GM18511 (cell line): ENCODE results near the gene IGF2R.
A peak's percentile ranks its signal among the peaks of the same experiment; 100 is the strongest.
"Not testable (repeated sequence)": the region's sequence is repeated elsewhere in the genome, so short reads cannot be mapped to it uniquely, and the experiment has no call there.

Source experiments
- ATAC-seq: cut with Tn5 transposase; IDR thresholded peaks from one replicate; pipeline ENCODE4 v1.9.1; 2021; ENCODE audit warnings: mild to moderate bottlenecking, moderate library complexity; ENCODE audit not compliant: unreplicated experiment

The IGF2R gene

GRCh38 chr6:159952289-159953005 is 16.4 kb upstream of the IGF2R start:
- ATAC-seq = no peak

DNA sequence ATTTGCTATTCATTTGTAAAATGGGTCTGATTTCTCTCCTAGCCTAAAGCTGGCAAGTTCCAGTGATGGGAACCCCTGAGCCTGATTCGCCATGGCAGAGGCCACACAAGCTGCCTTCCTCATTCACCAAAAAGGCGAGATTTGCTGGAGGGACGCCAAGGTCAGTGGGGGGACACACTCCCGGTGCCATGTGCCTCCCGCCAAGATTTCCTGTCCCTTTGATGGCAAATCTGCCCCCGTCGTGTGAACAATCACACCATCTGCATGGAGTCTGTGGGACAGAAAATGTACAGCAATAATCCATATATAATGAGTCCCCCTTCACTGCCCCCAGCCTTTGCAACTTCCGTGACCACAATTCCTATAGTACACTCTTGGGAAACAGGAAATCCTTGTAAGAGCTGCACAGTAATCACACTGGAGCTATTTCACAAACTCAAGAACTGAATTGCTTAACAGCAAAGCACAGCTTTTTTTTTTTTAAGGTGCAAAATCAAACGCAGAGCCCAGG is 15.7 kb upstream of the IGF2R start:
- no peak for ATAC-seq

GRCh38 chr6:159955945-159956361 is 12.9 kb upstream of the IGF2R start:
- ATAC-seq = no peak

DNA sequence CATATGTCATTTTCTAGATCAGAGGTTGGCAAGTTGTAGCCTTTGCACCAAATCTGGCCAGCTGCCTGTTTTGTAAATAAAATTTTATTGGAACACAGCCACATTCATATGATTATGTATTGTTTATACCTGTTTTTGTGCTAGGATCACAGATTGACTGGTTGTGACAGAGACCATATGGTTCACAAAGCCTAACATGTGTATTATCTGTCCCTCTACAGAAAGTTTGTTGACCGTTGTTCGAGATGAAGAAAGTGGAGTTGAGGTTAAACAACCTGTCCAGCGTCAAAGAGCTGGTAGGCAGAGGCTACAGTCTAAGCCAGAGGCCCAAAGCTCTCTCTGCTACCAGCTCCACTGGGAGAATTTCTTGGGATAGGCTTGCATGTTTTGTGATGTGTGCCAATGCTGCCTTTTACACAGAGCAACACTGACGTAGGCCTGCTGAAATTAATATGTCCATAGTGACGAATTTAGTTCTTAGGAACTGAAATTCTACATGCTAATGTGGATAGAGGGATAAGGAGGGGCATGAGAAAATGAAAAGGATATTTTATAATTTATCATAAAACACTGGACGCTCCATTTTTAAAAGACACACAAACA is 11.7 kb upstream of the IGF2R start:
- ATAC-seq = no peak

GRCh38 chr6:159959165-159959975 is 9.5 kb upstream of the IGF2R start:
- peak; percentile 83 for ATAC-seq

- no peak for ATAC-seq
Measured at GRCh38 chr6:159959976-159960384, 8.9 kb upstream of the IGF2R start.

- ATAC-seq = no peak
Measured at GRCh38 chr6:159960485-159960884, 8.4 kb upstream of the IGF2R start.

DNA sequence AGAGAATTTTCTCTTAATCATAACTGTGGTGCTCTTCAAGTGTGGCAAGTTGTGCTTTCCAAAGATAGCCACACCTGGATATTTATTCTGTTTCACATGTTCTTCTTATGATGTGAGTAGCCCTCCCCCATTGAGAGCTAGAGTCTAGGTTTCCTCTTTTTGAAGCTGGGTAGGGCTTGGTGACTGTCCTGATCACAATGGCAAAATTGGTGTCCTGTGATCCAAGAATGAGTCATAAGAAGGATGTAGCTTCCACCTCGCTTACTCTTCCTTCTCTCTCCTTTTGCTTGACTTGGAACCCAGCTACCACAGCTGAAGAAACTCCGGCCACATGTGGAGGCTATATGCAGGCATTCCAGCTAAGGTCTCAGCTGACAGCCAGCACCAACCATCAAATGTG is 7.4 kb upstream of the IGF2R start:
- ATAC-seq = no peak

DNA sequence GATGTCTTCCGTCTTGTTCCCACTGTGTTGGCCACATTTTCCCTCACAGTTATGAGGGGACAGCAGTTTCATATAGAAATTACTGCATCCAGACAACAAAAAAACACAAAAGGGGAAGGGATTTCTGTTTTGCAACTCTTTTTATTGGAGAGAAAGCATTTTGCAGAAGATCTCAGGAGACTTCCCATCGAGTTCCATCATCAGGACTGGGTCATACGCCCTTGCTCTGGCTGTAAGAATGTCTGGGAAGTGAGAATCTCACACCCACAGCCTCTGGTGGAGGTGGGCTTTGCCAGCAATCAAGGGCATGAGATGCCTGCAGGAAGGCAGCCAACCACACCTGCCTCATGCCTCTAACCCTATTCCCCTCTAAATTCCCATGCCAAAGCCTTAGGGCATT is 5.8 kb upstream of the IGF2R start:
- no peak for ATAC-seq

- no peak for ATAC-seq
Measured at GRCh38 chr6:159964046-159964445, 4.8 kb upstream of the IGF2R start.

DNA sequence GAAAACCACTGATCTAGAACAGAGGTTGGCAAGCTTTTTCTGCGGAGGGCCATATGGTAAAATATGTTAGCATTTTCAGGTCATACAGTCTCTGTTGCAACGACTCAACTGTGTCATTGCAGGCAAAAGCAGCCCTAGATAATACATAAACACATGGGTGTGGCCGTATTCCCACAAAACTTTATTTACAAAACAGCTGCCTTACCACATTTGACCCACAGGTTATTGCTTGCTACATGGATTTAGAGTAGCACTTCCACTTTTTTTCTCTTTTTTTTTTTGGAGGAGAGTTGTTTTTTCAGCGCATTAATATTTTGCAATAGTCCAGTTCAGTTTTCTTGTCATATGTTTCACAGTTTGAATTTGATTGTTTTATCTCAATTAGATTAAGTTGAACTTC is 2.5 kb upstream of the IGF2R start:
- no peak for ATAC-seq

GRCh38 chr6:159966981-159967380 is 1.9 kb upstream of the IGF2R start:
- ATAC-seq = no peak

- not testable (repeated sequence) for ATAC-seq
Measured at GRCh38 chr6:159967621-159968020, 1.3 kb upstream of the IGF2R start.

- peak; percentile 33 for ATAC-seq
Measured at GRCh38 chr6:159969204-159969912, 476 bp downstream of the IGF2R start.

DNA sequence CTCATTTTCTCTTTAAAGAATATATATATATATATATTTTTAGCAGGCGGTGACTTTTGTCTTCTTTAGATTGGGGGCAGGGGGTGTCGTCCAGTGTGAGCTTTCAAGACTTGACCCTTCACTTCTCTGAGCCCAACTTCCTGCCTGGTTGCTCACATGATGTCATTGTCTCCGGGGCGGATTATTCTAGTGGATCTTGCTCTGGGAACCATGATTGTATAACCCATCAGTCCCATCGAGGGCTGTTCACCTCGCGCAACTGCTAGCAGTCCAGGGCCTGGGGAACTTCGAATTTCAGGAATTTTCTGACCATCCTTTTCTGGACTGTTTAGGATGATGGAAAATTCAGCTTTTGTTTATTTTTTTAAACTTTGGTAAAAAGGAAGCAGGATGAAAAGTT is 1.0 kb downstream of the IGF2R start:
- peak; percentile 46 for ATAC-seq

- ATAC-seq = no peak
Measured at GRCh38 chr6:159970659-159971063, 1.8 kb downstream of the IGF2R start.

DNA sequence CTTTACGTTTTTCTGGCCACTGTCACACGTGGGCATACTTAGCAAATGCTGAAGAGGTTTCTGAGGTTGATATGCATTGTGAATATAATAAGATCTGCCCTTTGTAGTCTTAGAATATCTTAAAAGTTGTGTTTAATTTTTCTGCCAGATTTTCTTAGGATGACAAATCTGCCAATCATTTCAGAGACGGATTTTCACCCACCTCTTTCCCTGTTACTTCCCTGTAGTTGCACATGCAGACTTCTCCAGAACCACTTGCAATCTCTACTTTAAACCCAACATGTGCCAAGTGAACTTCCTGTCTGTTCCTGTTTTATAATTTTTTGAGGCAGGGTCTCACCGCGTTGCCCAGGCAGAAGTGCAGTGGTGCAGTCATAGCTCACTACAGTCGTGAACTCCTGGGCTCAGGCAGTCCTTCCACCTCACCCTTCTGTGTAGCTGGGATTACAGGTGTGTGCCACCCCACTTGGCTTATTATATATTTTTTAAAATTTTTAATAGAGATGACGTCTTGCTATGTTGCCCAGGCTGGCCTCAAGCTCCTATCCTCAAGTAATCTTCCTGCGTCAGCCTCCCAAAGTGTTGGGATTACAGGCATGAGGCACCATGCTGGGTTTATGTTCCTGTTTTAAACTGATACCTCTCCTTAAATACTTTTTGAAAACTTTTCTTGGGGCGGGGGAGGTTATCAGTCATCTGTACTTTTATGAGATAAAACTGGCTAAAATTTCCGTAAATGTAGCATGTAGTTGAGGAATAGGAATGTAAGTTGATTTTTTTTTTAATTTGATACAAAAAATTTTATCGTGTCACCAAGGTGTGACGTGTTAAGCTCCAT is 2.7 kb downstream of the IGF2R start:
- no peak for ATAC-seq

DNA sequence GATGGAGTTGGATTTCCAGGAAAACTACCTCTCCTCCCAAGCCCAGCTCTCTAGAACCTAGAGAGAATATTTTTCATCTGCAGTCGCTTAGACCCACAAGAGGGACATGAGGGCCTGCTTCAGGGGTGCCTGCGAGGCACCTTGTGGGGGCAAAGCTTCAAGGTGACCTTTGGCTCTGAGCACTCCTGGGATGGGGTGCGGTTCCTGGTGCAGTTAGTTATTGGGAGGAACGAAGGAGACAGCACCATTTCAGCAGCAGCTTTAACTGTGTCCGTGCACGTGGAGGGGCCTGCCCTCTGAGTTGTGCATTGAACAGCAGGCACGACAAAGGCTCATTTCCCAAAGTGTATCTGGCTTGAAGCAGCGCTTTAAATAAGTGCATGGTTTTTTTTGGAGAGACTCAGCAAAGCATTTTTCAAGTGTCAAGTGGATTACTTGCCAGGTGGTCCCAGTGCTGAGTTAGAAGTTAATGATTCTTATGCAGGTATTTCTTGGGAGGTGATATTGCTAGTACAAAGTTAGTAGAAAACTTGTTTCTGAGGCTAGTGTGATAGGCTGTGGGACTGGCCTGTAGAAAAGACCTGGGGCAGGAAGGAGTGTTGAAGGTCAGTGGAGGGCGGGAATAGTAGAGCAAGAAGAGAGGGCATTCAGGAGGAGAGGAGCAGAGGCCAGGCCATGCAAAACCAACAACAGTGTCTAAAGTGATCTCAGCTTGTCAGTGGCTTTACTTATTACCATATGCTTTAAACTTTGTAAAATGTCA is 3.8 kb downstream of the IGF2R start:
- ATAC-seq = no peak

DNA sequence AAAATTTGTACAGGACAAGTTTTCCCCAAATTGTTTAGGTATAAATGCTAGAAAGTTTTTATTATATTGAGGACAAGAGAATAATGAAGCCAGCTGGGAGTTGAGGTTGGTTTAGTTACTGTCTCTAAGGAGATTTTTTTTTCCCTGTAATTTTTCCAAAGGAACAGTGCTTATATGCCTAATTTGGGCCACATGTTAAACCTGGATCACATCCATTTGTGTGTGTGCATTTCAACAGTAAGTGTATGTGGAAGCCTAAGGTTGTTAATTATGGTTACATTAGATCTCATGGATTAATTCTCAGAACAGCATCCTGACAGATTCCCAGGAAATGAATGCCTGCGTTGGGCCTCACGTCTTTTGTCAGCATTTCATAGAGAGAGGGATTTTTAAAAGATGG is 4.5 kb downstream of the IGF2R start:
- no peak for ATAC-seq
